ENCODE results near the gene MVB12B. TPM values are rescaled to one million over a fixed set of nuclear protein-coding genes. Genes with fewer than 3 reads are reported as not detected.

The MVB12B gene
- total and polyA plus RNA-seq, 2 donors: 12.2 to 13.5 TPM

DNA sequence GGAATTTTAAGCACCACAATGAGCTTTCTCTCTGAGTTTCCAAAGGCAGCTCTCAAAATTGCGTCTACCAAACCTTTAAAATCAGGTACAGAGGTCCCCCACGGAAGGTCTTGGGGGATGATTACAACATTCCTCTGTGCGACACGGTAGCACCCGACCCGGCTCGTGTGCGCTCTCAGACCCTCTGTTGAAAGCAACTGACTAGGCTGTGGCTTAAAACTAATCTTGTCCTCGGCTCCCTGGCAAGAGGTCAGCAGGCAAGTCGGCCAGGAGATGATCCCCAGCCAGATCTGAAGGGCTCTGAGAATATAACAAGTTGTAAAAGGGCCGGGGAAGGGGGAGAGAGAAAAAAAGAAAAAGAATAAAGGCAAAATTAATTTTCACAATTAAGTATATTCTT lies 194.5 kb downstream of the MVB12B start:
- DNase-seq (ENCODE audit: extremely low spot score): no peak
- 32% methylated on average over 11 of the region's 11 CpGs for WGBS
- Histone ChIP-seq H3K4me1 (ENCODE audit: insufficient read depth) (peaks cover 2% of the 10 kb centered on the region), H3K36me3 (ENCODE audit: insufficient read depth) (no peaks in the 10 kb centered on the region), H3K27ac (ENCODE audit: low read depth) (no peak overlapping the region), H3K4me3 (ENCODE audit: low read depth, low read length) (no peak overlapping the region)

DNA sequence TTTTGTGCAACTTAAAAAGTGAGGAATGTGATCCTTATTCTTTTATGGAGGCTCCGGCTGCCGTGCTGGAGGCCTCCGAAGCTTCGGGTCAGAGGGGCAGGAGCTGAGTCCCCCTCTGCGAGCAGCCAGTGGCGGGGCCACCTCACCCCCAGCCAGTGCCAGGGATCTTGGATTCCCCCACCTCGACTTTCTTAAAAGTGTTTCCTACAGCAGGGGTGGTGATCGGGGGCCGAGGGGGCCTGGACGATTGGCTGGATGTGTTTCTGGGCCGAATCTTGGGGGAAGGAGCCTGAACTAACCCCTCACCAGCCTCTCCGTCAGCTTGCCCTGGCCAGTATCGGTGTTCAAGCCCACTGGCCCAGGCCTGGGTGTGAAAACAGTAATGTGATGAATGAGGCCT lies 194.9 kb downstream of the MVB12B start:
- H3K27ac ChIP-seq (ENCODE audit: low read depth): no peak overlapping the region
- 62% methylated on average over 13 of the region's 13 CpGs for WGBS
- peaks cover 2% of the 10 kb centered on the region for H3K4me1 ChIP-seq (ENCODE audit: insufficient read depth)
- no peak overlapping the region for H3K4me3 ChIP-seq (ENCODE audit: low read depth, low read length)
- DNase-seq (ENCODE audit: extremely low spot score): no peak
- no peaks in the 10 kb centered on the region for H3K36me3 ChIP-seq (ENCODE audit: insufficient read depth)

GRCh38 chr9:126521976-126522590 lies 195.5 kb downstream of the MVB12B start:
- H3K36me3 ChIP-seq (ENCODE audit: insufficient read depth): no peaks in the 10 kb centered on the region
- 88% methylated on average over 10 of the region's 10 CpGs for WGBS
- no peak overlapping the region for H3K4me3 ChIP-seq (ENCODE audit: low read depth, low read length)
- H3K27ac ChIP-seq (ENCODE audit: low read depth): no peak overlapping the region
- H3K4me1 ChIP-seq (ENCODE audit: insufficient read depth): peaks cover 2% of the 10 kb centered on the region
- no peak for DNase-seq (ENCODE audit: extremely low spot score)

- no peak overlapping the region for H3K27ac ChIP-seq (ENCODE audit: low read depth)
- DNase-seq (ENCODE audit: extremely low spot score): no peak
- no peaks in the 10 kb centered on the region for H3K4me1 ChIP-seq (ENCODE audit: insufficient read depth)
- H3K4me3 ChIP-seq (ENCODE audit: low read depth, low read length): no peak overlapping the region
- H3K36me3 ChIP-seq (ENCODE audit: insufficient read depth): no peaks in the 10 kb centered on the region
- 65% methylated on average over 18 of the region's 18 CpGs for WGBS
Measured at GRCh38 chr9:126522612-126523356, 196.2 kb downstream of the MVB12B start.

- 56% methylated on average over 9 of the region's 9 CpGs for WGBS
- H3K27ac ChIP-seq (ENCODE audit: low read depth): no peak overlapping the region
- DNase-seq (ENCODE audit: extremely low spot score): no peak
Measured at GRCh38 chr9:126523611-126524111, 197.0 kb downstream of the MVB12B start.

GRCh38 chr9:126524353-126525077 lies 197.9 kb downstream of the MVB12B start:
- no peak for DNase-seq (ENCODE audit: extremely low spot score)
- H3K27ac ChIP-seq (ENCODE audit: low read depth): no peak overlapping the region
- no peaks in the 10 kb centered on the region for H3K36me3 ChIP-seq (ENCODE audit: insufficient read depth)
- WGBS: 78% methylated on average over 13 of the region's 13 CpGs
- H3K4me3 ChIP-seq (ENCODE audit: low read depth, low read length): no peak overlapping the region
- no peaks in the 10 kb centered on the region for H3K4me1 ChIP-seq (ENCODE audit: insufficient read depth)

More at GRCh38 chr9:126523611-126524111, 197.0 kb downstream of the MVB12B start:
- Histone ChIP-seq H3K4me3 (ENCODE audit: low read depth, low read length) (no peak overlapping the region), H3K36me3 (ENCODE audit: insufficient read depth) (no peaks in the 10 kb centered on the region), H3K4me1 (ENCODE audit: insufficient read depth) (no peaks in the 10 kb centered on the region)

DNA sequence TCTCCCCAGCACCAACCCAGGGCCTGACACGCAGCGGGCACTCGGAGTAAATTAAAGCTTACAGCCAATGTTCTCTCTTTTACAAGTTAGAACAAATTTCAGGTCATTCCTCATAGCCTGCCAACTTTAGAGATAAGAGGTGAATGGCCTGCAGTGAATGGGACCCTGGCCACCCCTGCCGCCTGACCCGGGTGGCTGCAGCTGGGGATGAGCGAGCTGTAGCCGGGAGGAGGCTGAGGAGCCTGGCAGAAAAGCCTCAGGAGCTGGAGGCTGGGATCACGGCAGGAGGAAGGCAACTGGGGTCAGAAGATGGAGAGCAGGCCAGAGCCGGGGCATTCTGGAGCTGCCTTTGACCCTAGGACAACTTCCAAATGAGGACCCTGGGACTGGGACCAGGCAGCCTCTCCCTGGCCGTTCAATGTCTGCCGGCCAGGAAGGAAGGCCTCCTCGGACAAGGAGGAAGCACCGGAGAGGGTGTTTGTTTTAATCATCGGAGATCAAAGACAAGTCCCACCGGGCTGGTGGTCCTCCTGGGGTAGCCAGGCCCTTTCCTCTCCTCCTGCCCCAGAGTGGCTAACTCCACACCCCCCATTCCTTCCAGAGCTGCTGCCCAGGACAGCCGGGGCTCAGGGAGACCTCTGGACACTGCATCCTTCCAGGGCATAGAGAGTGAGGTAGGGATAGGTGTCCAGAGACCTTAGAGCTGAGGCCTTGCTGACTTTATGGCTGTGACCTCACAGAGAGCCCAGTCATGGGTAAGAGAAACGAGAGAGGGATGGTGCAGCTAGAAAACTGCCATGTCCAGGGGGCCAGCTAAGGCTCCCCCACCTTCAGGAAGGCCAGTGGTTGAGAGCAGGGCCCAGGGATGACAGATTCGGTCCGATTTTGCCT lies 199.8 kb downstream of the MVB12B start:
- Histone ChIP-seq H3K36me3 (ENCODE audit: insufficient read depth) (no peaks in the 10 kb centered on the region), H3K27ac (ENCODE audit: low read depth) (no peak overlapping the region), H3K4me3 (ENCODE audit: low read depth, low read length) (no peak overlapping the region), H3K4me1 (ENCODE audit: insufficient read depth) (no peaks in the 10 kb centered on the region)
- DNase-seq (ENCODE audit: extremely low spot score): no peak
- WGBS: 81% methylated on average over 19 of the region's 19 CpGs

GRCh38 chr9:126527109-126527825 lies 200.6 kb downstream of the MVB12B start:
- H3K36me3 ChIP-seq (ENCODE audit: insufficient read depth): no peaks in the 10 kb centered on the region
- H3K4me1 ChIP-seq (ENCODE audit: insufficient read depth): no peaks in the 10 kb centered on the region
- 93% methylated on average over 20 of the region's 20 CpGs for WGBS
- H3K4me3 ChIP-seq (ENCODE audit: low read depth, low read length): no peak overlapping the region
- no peak for DNase-seq (ENCODE audit: extremely low spot score)
- no peak overlapping the region for H3K27ac ChIP-seq (ENCODE audit: low read depth)

- H3K36me3 ChIP-seq (ENCODE audit: insufficient read depth): no peaks in the 10 kb centered on the region
- no peaks in the 10 kb centered on the region for H3K4me1 ChIP-seq (ENCODE audit: insufficient read depth)
- 89% methylated on average over 14 of the region's 14 CpGs for WGBS
- DNase-seq (ENCODE audit: extremely low spot score): no peak
- no peak overlapping the region for H3K4me3 ChIP-seq (ENCODE audit: low read depth, low read length)
- H3K27ac ChIP-seq (ENCODE audit: low read depth): no peak overlapping the region
Measured at GRCh38 chr9:126528111-126528510, 201.5 kb downstream of the MVB12B start.

- H3K4me3 ChIP-seq (ENCODE audit: low read depth, low read length): no peak overlapping the region
- DNase-seq (ENCODE audit: extremely low spot score): no peak
- 95% methylated on average over 10 of the region's 10 CpGs for WGBS
- no peaks in the 10 kb centered on the region for H3K4me1 ChIP-seq (ENCODE audit: insufficient read depth)
- no peaks in the 10 kb centered on the region for H3K36me3 ChIP-seq (ENCODE audit: insufficient read depth)
- H3K27ac ChIP-seq (ENCODE audit: low read depth): no peak overlapping the region
Measured at GRCh38 chr9:126528915-126529314, 202.3 kb downstream of the MVB12B start.

DNA sequence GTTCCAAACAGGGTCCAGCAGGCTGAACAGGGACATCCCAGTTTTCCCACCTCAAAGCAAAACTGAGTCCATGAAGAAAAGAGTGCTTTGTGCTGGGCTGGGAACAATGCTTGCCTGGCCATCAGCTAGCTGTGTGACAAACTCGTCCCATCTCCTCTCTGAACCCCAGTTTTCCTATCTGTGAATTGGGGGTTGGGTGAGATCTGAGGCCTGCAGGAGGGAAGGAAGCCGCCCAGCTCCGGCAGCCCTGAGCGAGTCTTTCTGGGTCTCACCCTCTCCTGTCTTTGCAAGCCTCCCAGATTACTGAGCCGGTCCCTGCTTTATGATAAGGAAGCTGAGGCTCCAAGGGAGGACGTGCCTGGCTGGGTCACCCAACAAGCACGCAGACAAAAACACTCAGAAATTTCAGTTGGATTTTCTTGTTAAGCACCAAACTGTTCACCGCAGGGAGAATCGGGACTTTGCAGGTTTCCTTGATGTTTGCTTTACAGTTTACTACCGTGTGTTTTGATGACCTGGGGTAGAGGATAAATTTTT lies 204.5 kb downstream of the MVB12B start:
- Histone ChIP-seq H3K4me1 (ENCODE audit: insufficient read depth) (no peaks in the 10 kb centered on the region), H3K4me3 (ENCODE audit: low read depth, low read length) (no peak overlapping the region), H3K27ac (ENCODE audit: low read depth) (no peak overlapping the region), H3K36me3 (ENCODE audit: insufficient read depth) (no peaks in the 10 kb centered on the region)
- DNase-seq (ENCODE audit: extremely low spot score): no peak
- 64% methylated on average over 10 of the region's 10 CpGs for WGBS

- no peaks in the 10 kb centered on the region for H3K4me1 ChIP-seq (ENCODE audit: insufficient read depth)
- WGBS: 60% methylated on average over 5 of the region's 5 CpGs
- no peaks in the 10 kb centered on the region for H3K36me3 ChIP-seq (ENCODE audit: insufficient read depth)
- no peak overlapping the region for H3K4me3 ChIP-seq (ENCODE audit: low read depth, low read length)
- no peak overlapping the region for H3K27ac ChIP-seq (ENCODE audit: low read depth)
- DNase-seq (ENCODE audit: extremely low spot score): no peak
Measured at GRCh38 chr9:126531591-126531990, 205.0 kb downstream of the MVB12B start.

Measured in urinary bladder (tissue), 4 donors.